HepG2 (cell line): ENCODE data around the gene KCND1. TPM values are rescaled to one million over a fixed set of nuclear protein-coding genes. Genes with fewer than 3 reads are reported as not detected.

ENCODE experiments used
- ARID3A ChIP-seq: IDR thresholded peaks from 2 replicates; pipeline ENCODE4 v1.6.1; 2012; ENCODE audit warnings: low read depth, low read length, improper control_type of control experiment
- CCAR2 ChIP-seq: fragments of 200-400 bp; formaldehyde crosslinking; optimal IDR thresholded peaks from 2 replicates; pipeline ENCODE3; 2018; ENCODE audit warnings: low read depth, mild to moderate bottlenecking, low read length, moderate library complexity
- CTCF ChIP-seq: sonication (generic); formaldehyde crosslinking; IDR thresholded peaks from 2 replicates; pipeline ENCODE4 v1.5.0; 2020; ENCODE audit warnings: mild to moderate bottlenecking, missing genetic modification reagents, moderate library complexity
- ELF1 ChIP-seq: sonication (generic); formaldehyde crosslinking; IDR thresholded peaks from 2 replicates; pipeline ENCODE4 v1.4.0; 2020; ENCODE audit warnings: missing genetic modification reagents
- GTF3A ChIP-seq: sonication (generic); formaldehyde crosslinking; conservative IDR thresholded peaks from 2 replicates; pipeline ENCODE4 v1.4.0; 2020; ENCODE audit warnings: mild to moderate bottlenecking, missing genetic modification reagents
- KDM4B ChIP-seq: sonication (generic); formaldehyde crosslinking; IDR thresholded peaks from 2 replicates; pipeline ENCODE4 v1.4.0; 2020; ENCODE audit warnings: missing genetic modification reagents
- NR1H2 ChIP-seq: sonication (generic); formaldehyde crosslinking; IDR thresholded peaks from 2 replicates; pipeline ENCODE4 v1.8.1; 2022; ENCODE audit warnings: low read depth, missing genetic modification reagents, borderline replicate concordance
- PTBP1 ChIP-seq: fragments of 200-400 bp; formaldehyde crosslinking; IDR thresholded peaks from 2 replicates; pipeline ENCODE4 v1.6.1; 2018; ENCODE audit warnings: low read length, low read depth; ENCODE audit not compliant: poor library complexity, severe bottlenecking
- RFX5 ChIP-seq: IDR thresholded peaks from 2 replicates; pipeline ENCODE4 v1.6.1; 2011; ENCODE audit warnings: low read depth, low read length, improper control_type of control experiment
- SRF ChIP-seq: IDR thresholded peaks from 2 replicates; pipeline ENCODE4 v1.6.1; 2011; ENCODE audit warnings: mild to moderate bottlenecking, low read depth, low read length, moderate library complexity
- TEAD3 ChIP-seq: optimal IDR thresholded peaks from 2 replicates; pipeline ENCODE3; 2016; ENCODE audit warnings: borderline replicate concordance
- TGIF2 ChIP-seq: IDR thresholded peaks from 2 replicates; pipeline ENCODE4 v1.6.1; 2016; ENCODE audit warnings: control low read depth, missing compliant biosample characterization
- TRIM24 ChIP-seq: sonication (generic); formaldehyde crosslinking; IDR thresholded peaks from 2 replicates; pipeline ENCODE4 v1.8.0; 2022; ENCODE audit warnings: mild to moderate bottlenecking, missing genetic modification reagents
- ZBTB2 ChIP-seq: sonication (generic); formaldehyde crosslinking; IDR thresholded peaks from 2 replicates; pipeline ENCODE4 v1.8.0; 2022; ENCODE audit warnings: low read depth, missing genetic modification reagents
- ZMAT3 ChIP-seq: sonication (generic); formaldehyde crosslinking; conservative IDR thresholded peaks from 2 replicates; pipeline ENCODE4 v1.7.0; 2021; ENCODE audit warnings: missing genetic modification reagents
- ZNF317 ChIP-seq: sonication (generic); formaldehyde crosslinking; IDR thresholded peaks from 2 replicates; pipeline ENCODE4 v1.5.0; 2020; ENCODE audit warnings: mild to moderate bottlenecking, missing genetic modification reagents
- ZNF562 ChIP-seq: sonication (generic); formaldehyde crosslinking; IDR thresholded peaks from 2 replicates; pipeline ENCODE4 v1.8.0; 2022; ENCODE audit warnings: missing genetic modification reagents, borderline replicate concordance
- polyA plus RNA-seq, 8 experiments: library from polyadenylated mRNA; depleted of rRNA in 3 of 8; stranded (reverse) in 7 of 8; unstranded in 1 of 8; fragments of >200 nt; fragmentation: Illumina TruSeq in 4 of 8; extraction: Trizol in 4 of 8; gene quantifications; 2 replicates each; pipeline versions ENCODE4 v1.2.1 to v1.2.3, GENCODE V29; 2011 to 2016; ENCODE audit warnings: low read depth in 4 of 8, missing spikeins in 1 of 8, mixed read lengths in 1 of 8; ENCODE audit not compliant: insufficient read depth in 1 of 8
- total RNA-seq, 5 experiments: library from RNA; depleted of rRNA; stranded (reverse); fragments of >200 nt; fragmentation: Illumina TruSeq; extraction: Trizol; gene quantifications; 2 replicates each; pipeline ENCODE4 v1.2.3, GENCODE V29; 2016; ENCODE audit warnings: low read depth in 1 of 5
- TF ChIP-seq, protein P1 (sequence below): sonication (generic); formaldehyde crosslinking; conservative IDR thresholded peaks from 2 replicates; pipeline ENCODE4 v1.4.0; 2020; ENCODE audit warnings: missing genetic modification reagents
- TF ChIP-seq, protein P2 (sequence below): sonication (generic); formaldehyde crosslinking; conservative IDR thresholded peaks from 2 replicates; pipeline ENCODE4 v1.8.1; 2023; ENCODE audit warnings: missing genetic modification reagents

The KCND1 gene
- total and polyA plus RNA-seq, 2 of the 13 experiments (the other 11 are each of a cell fraction or from before 2014, with no cell fraction given): 0.07 to 0.30 TPM

DNA sequence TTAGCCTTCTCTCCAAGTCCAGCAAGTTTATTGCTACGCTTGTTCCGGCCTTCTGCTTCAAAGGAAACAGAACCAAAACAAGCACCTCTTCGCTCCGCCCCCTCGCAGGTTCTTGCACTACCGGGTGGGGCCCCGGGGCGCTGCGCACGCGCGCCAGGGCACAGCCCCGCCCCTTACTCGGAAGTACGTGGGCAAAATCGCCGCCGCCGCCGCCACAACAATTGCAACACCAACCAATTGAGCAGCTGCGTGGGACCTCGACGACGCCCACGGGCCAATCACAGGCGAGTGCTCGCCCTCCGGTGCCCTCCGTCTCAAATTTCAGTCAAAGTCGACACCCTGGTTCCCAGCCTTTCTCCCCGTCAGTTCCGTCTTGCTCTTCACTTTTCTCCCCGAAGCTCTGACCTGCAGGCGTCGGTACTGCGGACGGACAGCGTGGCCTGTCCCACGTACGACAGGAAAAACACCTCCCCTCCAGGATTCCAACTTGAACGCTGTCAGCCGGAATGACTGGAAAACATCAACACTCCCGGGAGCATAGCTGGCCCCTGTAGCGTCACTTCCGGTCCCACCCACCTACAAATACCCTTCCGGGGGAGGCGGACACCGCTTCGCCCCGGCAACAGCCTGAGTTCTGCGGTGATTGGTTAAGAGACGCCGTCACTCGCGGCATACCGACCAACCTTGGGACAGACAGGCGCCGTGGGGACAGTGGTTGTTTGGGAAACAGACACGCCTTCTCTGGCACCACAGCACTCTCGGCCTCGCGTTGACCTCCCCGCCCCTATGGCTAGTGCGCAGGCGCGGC is 13.6 kb downstream of the KCND1 start (continued):
- TF ChIP-seq CCAR2 (no peak), NR1H2 (CRISPR knock-in tag) (no peak), RFX5 (peak; percentile 94), ELF1 (peak; percentile 65), ZMAT3 (no peak), TEAD3 (CRISPR knock-in tag) (peak; percentile 27), CTCF (CRISPR knock-in tag) (no peak), SRF (no peak), ARID3A (no peak), GTF3A (CRISPR knock-in tag) (no peak), PTBP1 (no peak), ZNF317 (CRISPR knock-in tag) (no peak), ZNF562 (CRISPR knock-in tag) (no peak), TRIM24 (CRISPR knock-in tag) (no peak), ZBTB2 (CRISPR knock-in tag) (no peak), KDM4B (no peak), TGIF2 (no peak)
- TF ChIP-seq, protein P1, sequence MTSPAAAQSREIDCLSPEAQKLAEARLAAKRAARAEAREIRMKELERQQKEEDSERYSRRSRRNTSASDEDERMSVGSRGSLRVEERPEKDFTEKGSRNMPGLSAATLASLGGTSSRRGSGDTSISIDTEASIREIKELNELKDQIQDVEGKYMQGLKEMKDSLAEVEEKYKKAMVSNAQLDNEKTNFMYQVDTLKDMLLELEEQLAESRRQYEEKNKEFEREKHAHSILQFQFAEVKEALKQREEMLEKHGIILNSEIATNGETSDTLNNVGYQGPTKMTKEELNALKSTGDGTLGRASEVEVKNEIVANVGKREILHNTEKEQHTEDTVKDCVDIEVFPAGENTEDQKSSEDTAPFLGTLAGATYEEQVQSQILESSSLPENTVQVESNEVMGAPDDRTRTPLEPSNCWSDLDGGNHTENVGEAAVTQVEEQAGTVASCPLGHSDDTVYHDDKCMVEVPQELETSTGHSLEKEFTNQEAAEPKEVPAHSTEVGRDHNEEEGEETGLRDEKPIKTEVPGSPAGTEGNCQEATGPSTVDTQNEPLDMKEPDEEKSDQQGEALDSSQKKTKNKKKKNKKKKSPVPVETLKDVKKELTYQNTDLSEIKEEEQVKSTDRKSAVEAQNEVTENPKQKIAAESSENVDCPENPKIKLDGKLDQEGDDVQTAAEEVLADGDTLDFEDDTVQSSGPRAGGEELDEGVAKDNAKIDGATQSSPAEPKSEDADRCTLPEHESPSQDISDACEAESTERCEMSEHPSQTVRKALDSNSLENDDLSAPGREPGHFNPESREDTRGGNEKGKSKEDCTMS: no peak
- TF ChIP-seq, protein P2, sequence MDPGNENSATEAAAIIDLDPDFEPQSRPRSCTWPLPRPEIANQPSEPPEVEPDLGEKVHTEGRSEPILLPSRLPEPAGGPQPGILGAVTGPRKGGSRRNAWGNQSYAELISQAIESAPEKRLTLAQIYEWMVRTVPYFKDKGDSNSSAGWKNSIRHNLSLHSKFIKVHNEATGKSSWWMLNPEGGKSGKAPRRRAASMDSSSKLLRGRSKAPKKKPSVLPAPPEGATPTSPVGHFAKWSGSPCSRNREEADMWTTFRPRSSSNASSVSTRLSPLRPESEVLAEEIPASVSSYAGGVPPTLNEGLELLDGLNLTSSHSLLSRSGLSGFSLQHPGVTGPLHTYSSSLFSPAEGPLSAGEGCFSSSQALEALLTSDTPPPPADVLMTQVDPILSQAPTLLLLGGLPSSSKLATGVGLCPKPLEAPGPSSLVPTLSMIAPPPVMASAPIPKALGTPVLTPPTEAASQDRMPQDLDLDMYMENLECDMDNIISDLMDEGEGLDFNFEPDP: no peak
